A204.1 (cell line): ENCODE data around the gene RAB1B.
"Not testable (repeated sequence)": the region's sequence is repeated elsewhere in the genome, so short reads cannot be mapped to it uniquely, and the experiment has no call there.

Experiments
- FAIRE-seq: peaks from 2 replicates; lab custom pipeline; 2012; peaks lifted over from hg19 to GRCh38; lab: Jason Lieb, UNC

Gene RAB1B

GRCh38 chr11:66239998-66240780 is 28.2 kb upstream of the RAB1B start:
- no peak for FAIRE-seq

GRCh38 chr11:66240781-66241136 is 27.7 kb upstream of the RAB1B start:
- no peak for FAIRE-seq

- FAIRE-seq = no peak
Measured at GRCh38 chr11:66242095-66242765, 26.2 kb upstream of the RAB1B start.

- FAIRE-seq = no peak
Measured at GRCh38 chr11:66243782-66244535, 24.5 kb upstream of the RAB1B start.

- no peak for FAIRE-seq
Measured at GRCh38 chr11:66247295-66247694, 21.1 kb upstream of the RAB1B start.

GRCh38 chr11:66247801-66248200 is 20.6 kb upstream of the RAB1B start:
- no peak for FAIRE-seq

- no peak for FAIRE-seq
Measured at GRCh38 chr11:66248903-66249302, 19.5 kb upstream of the RAB1B start.

GRCh38 chr11:66251809-66252208 is 16.6 kb upstream of the RAB1B start:
- no peak for FAIRE-seq

GRCh38 chr11:66253081-66253480 is 15.4 kb upstream of the RAB1B start:
- not testable (repeated sequence) for FAIRE-seq

GRCh38 chr11:66258473-66258893 is 10.0 kb upstream of the RAB1B start:
- FAIRE-seq = no peak

- no peak for FAIRE-seq
Measured at GRCh38 chr11:66259225-66259624, 9.2 kb upstream of the RAB1B start.

GRCh38 chr11:66259956-66260355 is 8.5 kb upstream of the RAB1B start:
- FAIRE-seq = no peak

- no peak for FAIRE-seq
Measured at GRCh38 chr11:66261578-66261977, 6.9 kb upstream of the RAB1B start.

- no peak for FAIRE-seq
Measured at GRCh38 chr11:66262191-66262590, 6.2 kb upstream of the RAB1B start.

GRCh38 chr11:66262696-66263095 is 5.7 kb upstream of the RAB1B start:
- FAIRE-seq = no peak

GRCh38 chr11:66263231-66263630 is 5.2 kb upstream of the RAB1B start:
- no peak for FAIRE-seq

GRCh38 chr11:66263785-66264184 is 4.7 kb upstream of the RAB1B start:
- no peak for FAIRE-seq

GRCh38 chr11:66264383-66264782 is 4.1 kb upstream of the RAB1B start:
- FAIRE-seq = no peak

GRCh38 chr11:66264914-66265313 is 3.5 kb upstream of the RAB1B start:
- no peak for FAIRE-seq

GRCh38 chr11:66265531-66266377 is 2.7 kb upstream of the RAB1B start:
- no peak for FAIRE-seq

GRCh38 chr11:66266378-66267038 is 1.9 kb upstream of the RAB1B start:
- no peak for FAIRE-seq

GRCh38 chr11:66267039-66267378 is 1.4 kb upstream of the RAB1B start:
- no peak for FAIRE-seq
